PC-9 (cell line): ENCODE results near the gene SLC35F3. TPM values are rescaled to one million over a fixed set of nuclear protein-coding genes. Genes with fewer than 3 reads are reported as not detected.
"Not testable (repeated sequence)": the region's sequence is repeated elsewhere in the genome, so short reads cannot be mapped to it uniquely, and the experiment has no call there.

Experiments
- BruUV-seq: library from RNA; stranded (reverse); fragments of 400-500 nt; replicated peaks from 2 replicates; lab custom pipeline; 2021; lab: Mats Ljungman, UMichigan
- CTCF ChIA-PET: fragments of 300-600 bp; sonication (Branson Sonifier 250); formaldehyde crosslinking; loops from one replicate; lab custom pipeline; 2022; ENCODE audit warnings: antibody characterized with exemption; lab: Charles Lee
- POLR2A ChIA-PET: fragments of 300-600 bp; sonication (Branson Sonifier 250); formaldehyde crosslinking; loops from one replicate; lab custom pipeline; 2022; ENCODE audit warnings: antibody characterized with exemption; ENCODE audit not compliant: unreplicated experiment; lab: Charles Lee
- DNase-seq, 2 experiments: peaks; one replicate each; pipeline versions ENCODE4 v3.0.0 to v3.0.0-alpha.2; 2015 to 2022; ENCODE audit warnings: mixed read lengths in 1 of 2
- H2AFZ ChIP-seq: fragments of 200-600 bp; sonication (generic); 2 replicates; pipeline ENCODE4 v1.8.1; 2017; ENCODE audit warnings: antibody characterized with exemption
- H3F3A ChIP-seq: fragments of 200-600 bp; sonication (generic); 2 replicates; pipeline ENCODE4 v1.8.1; 2017; ENCODE audit warnings: antibody characterized with exemption, mild to moderate bottlenecking, low read depth; ENCODE audit not compliant: insufficient read depth
- H3K27ac ChIP-seq: fragments of 200-600 bp; sonication (generic); 2 replicates; pipeline ENCODE4 v1.6.1; 2016; ENCODE audit warnings: mixed run types
- H3K27me3 ChIP-seq: fragments of 200-600 bp; sonication (generic); 2 replicates; pipeline ENCODE4 v1.6.1; 2016; ENCODE audit warnings: low read depth, mixed run types; ENCODE audit not compliant: insufficient read depth
- H3K36me3 ChIP-seq: fragments of 200-600 bp; sonication (generic); 2 replicates; pipeline ENCODE4 v1.6.1; 2016; ENCODE audit warnings: low read depth, mixed run types
- H3K4me1 ChIP-seq: fragments of 200-600 bp; sonication (generic); replicated peaks from 2 replicates; pipeline ENCODE4 v1.6.1; 2016; ENCODE audit warnings: mixed run types; ENCODE audit not compliant: insufficient read depth
- H3K4me2 ChIP-seq: fragments of 200-600 bp; sonication (generic); 2 replicates; pipeline ENCODE4 v1.6.1; 2017; ENCODE audit warnings: mixed run types
- H3K4me3 ChIP-seq: fragments of 200-600 bp; sonication (generic); 2 replicates; pipeline ENCODE4 v1.6.1; 2016; ENCODE audit warnings: mixed run types
- H3K79me2 ChIP-seq: fragments of 200-600 bp; sonication (generic); 2 replicates; pipeline ENCODE4 v1.6.1; 2017; ENCODE audit warnings: low read depth, mixed run types
- H3K9me2 ChIP-seq: fragments of 200-600 bp; sonication (generic); 2 replicates; pipeline ENCODE4 v1.8.1; 2017; ENCODE audit warnings: mild to moderate bottlenecking; ENCODE audit not compliant: insufficient read depth
- H3K9me3 ChIP-seq: fragments of 200-600 bp; sonication (generic); 2 replicates; pipeline ENCODE4 v1.8.1; 2016; ENCODE audit warnings: low read depth; ENCODE audit not compliant: insufficient read depth
- H4K20me1 ChIP-seq: fragments of 200-600 bp; sonication (generic); 2 replicates; pipeline ENCODE4 v1.8.1; 2017; ENCODE audit not compliant: insufficient read depth
- EZH2 ChIP-seq: fragments of 200-600 bp; sonication (generic); IDR thresholded peaks from 2 replicates; pipeline ENCODE4 v1.8.0; 2017; ENCODE audit warnings: antibody characterized with exemption, low read depth
- intact Hi-C: fragments of 100-400 bp; cut with micrococcal nuclease; formaldehyde crosslinking; loops from one replicate; pipeline ENCODE4 v1.10.0; 2022; ENCODE audit not compliant: unreplicated experiment
- total RNA-seq: library from RNA; stranded (reverse); gene quantifications from 2 replicates; pipeline ENCODE4 v1.2.3, GENCODE V29; 2021
- TF ChIP-seq, protein P1 (sequence below): fragments of 200-600 bp; sonication (generic); conservative IDR thresholded peaks from 2 replicates; pipeline ENCODE4 v1.6.1; 2017; ENCODE audit warnings: mixed run types, antibody characterized with exemption, mild to moderate bottlenecking, moderate library complexity

SLC35F3 gene
- total RNA-seq, 1 experiment from 2014 or later = 6.1 TPM

DNA sequence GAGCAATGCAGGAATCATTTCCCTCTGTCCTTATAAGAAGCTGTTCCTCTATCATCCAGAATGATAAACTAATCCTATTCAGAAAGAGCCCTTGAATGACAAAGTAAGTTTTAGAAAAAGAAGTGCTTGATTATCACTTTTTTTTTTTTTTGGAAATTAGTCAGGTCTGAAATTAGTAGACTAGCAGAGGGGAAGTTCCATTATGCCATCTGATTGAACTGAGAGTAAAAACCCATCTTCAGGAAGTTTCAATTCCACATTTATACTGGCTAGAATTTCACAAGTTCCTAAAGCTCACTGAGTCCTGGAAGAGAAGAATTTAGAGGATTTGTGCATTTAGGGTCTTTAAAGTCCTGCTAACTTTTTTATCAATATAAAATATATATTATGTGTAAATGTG lies 340.0 kb downstream of the SLC35F3 start:
- Histone ChIP-seq H4K20me1 (no peaks in the 10 kb centered on the region), H2AFZ (no peak overlapping the region), H3K9me3 (no peaks in the 10 kb centered on the region), H3K36me3 (no peaks in the 10 kb centered on the region), H3K27me3 (no peaks in the 10 kb centered on the region), H3K27ac (no peak overlapping the region), H3F3A (no peaks in the 10 kb centered on the region), H3K9me2 (no peaks in the 10 kb centered on the region), H3K4me3 (no peak overlapping the region), H3K79me2 (no peaks in the 10 kb centered on the region), H3K4me2 (no peak overlapping the region), H3K4me1 (no peaks in the 10 kb centered on the region)
- TF ChIP-seq EZH2 = no peak
- TF ChIP-seq, protein P1, sequence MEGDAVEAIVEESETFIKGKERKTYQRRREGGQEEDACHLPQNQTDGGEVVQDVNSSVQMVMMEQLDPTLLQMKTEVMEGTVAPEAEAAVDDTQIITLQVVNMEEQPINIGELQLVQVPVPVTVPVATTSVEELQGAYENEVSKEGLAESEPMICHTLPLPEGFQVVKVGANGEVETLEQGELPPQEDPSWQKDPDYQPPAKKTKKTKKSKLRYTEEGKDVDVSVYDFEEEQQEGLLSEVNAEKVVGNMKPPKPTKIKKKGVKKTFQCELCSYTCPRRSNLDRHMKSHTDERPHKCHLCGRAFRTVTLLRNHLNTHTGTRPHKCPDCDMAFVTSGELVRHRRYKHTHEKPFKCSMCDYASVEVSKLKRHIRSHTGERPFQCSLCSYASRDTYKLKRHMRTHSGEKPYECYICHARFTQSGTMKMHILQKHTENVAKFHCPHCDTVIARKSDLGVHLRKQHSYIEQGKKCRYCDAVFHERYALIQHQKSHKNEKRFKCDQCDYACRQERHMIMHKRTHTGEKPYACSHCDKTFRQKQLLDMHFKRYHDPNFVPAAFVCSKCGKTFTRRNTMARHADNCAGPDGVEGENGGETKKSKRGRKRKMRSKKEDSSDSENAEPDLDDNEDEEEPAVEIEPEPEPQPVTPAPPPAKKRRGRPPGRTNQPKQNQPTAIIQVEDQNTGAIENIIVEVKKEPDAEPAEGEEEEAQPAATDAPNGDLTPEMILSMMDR = no peak
- intact Hi-C loops = no loop called here
- CTCF ChIA-PET = no interaction called here
- BruUV-seq = no TSS peak
- no peak for DNase-seq
- POLR2A ChIA-PET = interaction anchor here (0.7 kb wide), 1 partner anchor 836 kb away, joined by 7 read pairs; no protein-coding TSS in a partner anchor

DNA sequence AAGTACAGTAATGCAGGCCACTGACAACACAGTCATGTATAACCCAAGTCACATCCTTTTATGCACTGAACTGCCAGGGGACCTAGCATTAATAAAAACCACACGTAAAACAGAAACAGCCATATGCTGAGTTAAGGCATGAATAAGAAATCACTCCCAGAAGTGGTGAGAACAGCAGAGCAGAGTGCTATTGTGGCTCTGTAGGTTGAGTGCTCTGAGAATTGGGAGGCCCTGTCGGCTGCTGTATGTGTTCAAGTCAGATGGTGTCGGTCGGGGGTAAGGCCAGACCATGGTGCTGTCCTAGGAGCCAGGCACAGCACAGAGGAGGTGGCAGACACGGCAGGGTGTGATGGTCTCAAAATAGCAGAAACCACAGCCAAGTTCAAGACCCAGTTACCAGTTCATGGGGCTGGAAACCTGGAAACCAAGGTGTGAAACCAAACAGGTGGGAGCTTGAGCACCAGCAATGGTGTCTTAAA lies 342.2 kb downstream of the SLC35F3 start:
- intact Hi-C loops = no loop called here
- Histone ChIP-seq H3K79me2 (no peaks in the 10 kb centered on the region), H3K27ac (no peak overlapping the region), H3K9me2 (no peaks in the 10 kb centered on the region), H4K20me1 (no peaks in the 10 kb centered on the region), H3K4me3 (no peak overlapping the region), H3K4me1 (no peaks in the 10 kb centered on the region), H3K4me2 (no peak overlapping the region), H2AFZ (no peak overlapping the region), H3F3A (no peaks in the 10 kb centered on the region), H3K27me3 (no peaks in the 10 kb centered on the region), H3K9me3 (no peaks in the 10 kb centered on the region), H3K36me3 (no peaks in the 10 kb centered on the region)
- ChIA-PET CTCF (no interaction called here), POLR2A (no interaction called here)
- TF ChIP-seq EZH2 = no peak
- TF ChIP-seq, protein P1 = no peak
- DNase-seq = no peak
- no TSS peak for BruUV-seq

DNA sequence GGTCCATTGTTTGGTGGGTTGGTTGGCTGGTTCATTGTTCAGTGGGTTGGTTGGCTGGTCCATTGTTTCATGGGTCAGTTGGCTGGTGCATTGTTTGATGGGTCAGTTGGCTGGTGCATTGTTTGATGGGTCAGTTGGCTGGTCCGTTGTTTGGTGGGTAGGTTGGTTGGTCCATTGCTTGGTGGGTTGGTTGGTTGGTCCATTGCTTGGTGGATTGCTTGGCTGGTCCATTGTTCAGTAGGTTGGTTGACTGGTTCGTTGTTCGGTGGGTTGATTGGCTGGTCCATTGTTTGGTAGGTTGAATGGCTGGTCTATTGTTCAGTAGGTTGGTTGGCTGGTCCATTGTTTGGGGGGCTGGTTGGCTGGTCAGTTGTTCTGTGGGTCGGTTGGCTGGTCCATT lies 343.3 kb downstream of the SLC35F3 start:
- H3K9me2 ChIP-seq, H3K27me3 ChIP-seq, DNase-seq, H3K27ac ChIP-seq, H3K4me1 ChIP-seq, intact Hi-C loops, H3K9me3 ChIP-seq, BruUV-seq, H2AFZ ChIP-seq, H3F3A ChIP-seq, H3K4me2 ChIP-seq, H3K36me3 ChIP-seq, POLR2A ChIA-PET, H3K4me3 ChIP-seq, H4K20me1 ChIP-seq, CTCF ChIA-PET, H3K79me2 ChIP-seq: not testable (repeated sequence)

DNA sequence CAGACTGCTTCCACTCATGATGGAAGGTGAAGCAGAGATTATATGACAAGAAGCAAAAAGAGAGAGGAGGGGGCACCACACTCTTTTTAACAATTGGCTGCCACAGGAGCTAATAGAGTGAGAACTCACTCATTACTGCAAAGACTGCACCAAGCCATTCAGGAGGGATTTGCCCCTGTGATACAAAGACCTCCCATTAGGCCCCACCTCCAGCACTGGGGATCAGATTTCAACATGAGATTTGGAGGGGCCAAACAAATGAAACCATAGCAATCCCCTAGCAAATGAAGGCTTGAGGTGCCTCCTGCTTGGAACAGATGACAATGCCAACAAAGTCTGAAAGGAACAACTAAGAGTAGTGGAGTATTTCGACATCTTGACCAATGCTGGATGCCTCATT lies 346.3 kb downstream of the SLC35F3 start:
- H4K20me1 ChIP-seq = no peaks in the 10 kb centered on the region
- H3K4me2 ChIP-seq = no peak overlapping the region
- no peak overlapping the region for H2AFZ ChIP-seq
- H3K27ac ChIP-seq = no peak overlapping the region
- no peaks in the 10 kb centered on the region for H3K36me3 ChIP-seq
- H3K4me1 ChIP-seq = no peaks in the 10 kb centered on the region
- H3K27me3 ChIP-seq = no peaks in the 10 kb centered on the region
- intact Hi-C loops = no loop called here
- no TSS peak for BruUV-seq
- no peaks in the 10 kb centered on the region for H3F3A ChIP-seq
- ChIA-PET CTCF (no interaction called here), POLR2A (interaction anchor here (0.7 kb wide), 1 partner anchor 1988 kb away, joined by 13 read pairs; no protein-coding TSS in a partner anchor)
- H3K9me2 ChIP-seq = no peaks in the 10 kb centered on the region
- TF ChIP-seq EZH2 = no peak
- TF ChIP-seq, protein P1 = no peak
- H3K9me3 ChIP-seq = no peaks in the 10 kb centered on the region
- no peak overlapping the region for H3K4me3 ChIP-seq
- DNase-seq = no peak
- no peaks in the 10 kb centered on the region for H3K79me2 ChIP-seq
